GM23248 (cell line): ENCODE results near the gene LDLRAD3.

Experiments
- EZH2 ChIP-seq: fragments of 200-600 bp; sonication (generic); IDR thresholded peaks from 2 replicates; pipeline ENCODE4 v1.6.1; 2018; ENCODE audit warnings: antibody characterized with exemption, mild to moderate bottlenecking; ENCODE audit not compliant: insufficient read depth, poor library complexity, severe bottlenecking
- EZH2phosphoT487 ChIP-seq: fragments of 200-600 bp; sonication (generic); IDR thresholded peaks from 2 replicates; pipeline ENCODE4 v1.6.1; 2018; ENCODE audit warnings: antibody characterized with exemption, moderate library complexity, mild to moderate bottlenecking, low read depth; ENCODE audit not compliant: insufficient read depth

DNA sequence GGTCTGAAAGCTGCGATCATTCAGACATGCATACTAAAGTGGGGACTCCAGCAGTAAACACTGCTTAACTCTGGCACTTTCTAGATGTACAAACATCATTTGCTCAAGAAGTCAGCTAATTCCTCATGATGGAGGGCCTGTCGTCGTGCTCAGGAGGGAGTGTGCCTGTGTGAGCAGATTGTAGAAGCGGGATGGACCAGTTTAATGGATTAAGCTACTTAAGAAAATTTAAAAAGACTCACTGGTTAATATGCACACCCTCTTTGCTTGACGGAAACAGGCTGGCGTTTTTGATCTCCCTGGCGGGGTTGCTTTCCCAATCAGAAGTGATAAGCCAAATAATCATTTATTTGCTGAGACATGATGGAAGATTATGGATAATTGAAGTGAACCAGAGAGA lies 79.0 kb downstream of the LDLRAD3 start:
- TF ChIP-seq EZH2 (no peak), EZH2phosphoT487 (no peak)
